Aorta (tissue), 5 donors: ENCODE results near the gene SEZ6L. TPM values are rescaled to one million over a fixed set of nuclear protein-coding genes. Genes with fewer than 3 reads are reported as not detected.
"Not testable (repeated sequence)": the region's sequence is repeated elsewhere in the genome, so short reads cannot be mapped to it uniquely, and the experiment has no call there.

Experiments used
- ATAC-seq: fragments of 200-7000 bp; cut with Tn5 transposase; one replicate; pipeline ENCODE4 v1.9.1; 2022; ENCODE audit warnings: moderate library complexity; ENCODE audit not compliant: low FRiP score
- DNase-seq, 2 donors: peaks; one replicate each; pipeline ENCODE4 v3.0.0-alpha.2; 2020
- H3K27ac ChIP-seq, 2 donors: one replicate each; pipeline ENCODE4 v1.5.1; 2013; ENCODE audit warnings: low read length in 2 of 2, mild to moderate bottlenecking in 2 of 2, moderate library complexity in 2 of 2, control low read depth in 1 of 2, inconsistent platforms in 1 of 2, low read depth in 1 of 2
- H3K27me3 ChIP-seq, 2 donors: one replicate each; pipeline ENCODE4 v1.6.1; 2013; ENCODE audit warnings: control low read depth in 1 of 2, low read length in 1 of 2, mild to moderate bottlenecking in 1 of 2, moderate library complexity in 1 of 2; ENCODE audit not compliant: insufficient read depth in 2 of 2, control insufficient read depth in 1 of 2
- H3K36me3 ChIP-seq, 2 donors: one replicate each; pipeline ENCODE4 v1.6.1; 2013; ENCODE audit warnings: control low read depth in 1 of 2, low read length in 1 of 2, mild to moderate bottlenecking in 1 of 2; ENCODE audit not compliant: insufficient read depth in 2 of 2, control insufficient read depth in 1 of 2
- H3K4me1 ChIP-seq, 2 donors: one replicate each; pipeline ENCODE4 v1.6.1; 2013; ENCODE audit warnings: low read length in 2 of 2, control low read depth in 1 of 2, mild to moderate bottlenecking in 1 of 2, moderate library complexity in 1 of 2; ENCODE audit not compliant: insufficient read depth in 2 of 2, control insufficient read depth in 1 of 2
- H3K4me3 ChIP-seq, 2 donors: one replicate each; pipeline ENCODE4 v1.5.1; 2013; ENCODE audit warnings: low read length in 2 of 2, control low read depth in 1 of 2, mild to moderate bottlenecking in 1 of 2
- H3K9me3 ChIP-seq: one replicate; pipeline ENCODE4 v1.6.1; 2013; ENCODE audit warnings: mild to moderate bottlenecking, low read length; ENCODE audit not compliant: control insufficient read depth
- WGBS, 2 donors: extraction: QIAGEN DNeasy Blood & Tissue Kit; methylation state at CpG; one replicate each; pipeline ENCODE4 v1.1.7; 2013; 5-methylcytosine and 5-hydroxymethylcytosine counted together
- intact Hi-C, 2 donors: fragments of 100-400 bp; cut with DNase I; formaldehyde crosslinking; loops; one replicate each; pipeline versions ENCODE4 v1.14.2 to v1.15.0; 2022
- polyA plus RNA-seq, 2 donors: library from polyadenylated mRNA; stranded (reverse); fragments of 200-250 nt; gene quantifications; one replicate each; pipeline ENCODE4 v1.2.3, GENCODE V29; 2013
- total RNA-seq, 2 donors: library from RNA; stranded (reverse); fragmentation: NEBNext Ultra II Directional; extraction: Animal tissue kit (Norgen Biotek cat#: 25700); gene quantifications; one replicate each; pipeline ENCODE4 v1.2.1, GENCODE V29; 2021
- donor health status: healthy with polysubstance abuse.
- donor health status: Bipolar disorder and iron deficiency.
- donor health status: DM: no; HTN: no; CAD: no.
- donor health status: DM: no; HTN: no; CAD: no.
- donor health status: DM: yes; HTN: yes; CAD: no.

The SEZ6L gene
- total and polyA plus RNA-seq, 4 donors: 0.18 TPM; not detected in 3

GRCh38 chr22:26395926-26396325 is 226.7 kb downstream of the SEZ6L start:
- WGBS, 2 donors: 43 to 60% methylated on average over 5 of the region's 5 CpGs
- no peak overlapping the region for H3K4me3 ChIP-seq
- no peak overlapping the region for H3K27ac ChIP-seq
- no peaks in the 10 kb centered on the region for H3K4me1 ChIP-seq
- H3K9me3 ChIP-seq: no peaks in the 10 kb centered on the region
- ATAC-seq (no peak), DNase-seq (no peak)
- intact Hi-C loops: no loop called here
- H3K36me3 ChIP-seq: no peaks in the 10 kb centered on the region
- H3K27me3 ChIP-seq: no peaks in the 10 kb centered on the region

DNA sequence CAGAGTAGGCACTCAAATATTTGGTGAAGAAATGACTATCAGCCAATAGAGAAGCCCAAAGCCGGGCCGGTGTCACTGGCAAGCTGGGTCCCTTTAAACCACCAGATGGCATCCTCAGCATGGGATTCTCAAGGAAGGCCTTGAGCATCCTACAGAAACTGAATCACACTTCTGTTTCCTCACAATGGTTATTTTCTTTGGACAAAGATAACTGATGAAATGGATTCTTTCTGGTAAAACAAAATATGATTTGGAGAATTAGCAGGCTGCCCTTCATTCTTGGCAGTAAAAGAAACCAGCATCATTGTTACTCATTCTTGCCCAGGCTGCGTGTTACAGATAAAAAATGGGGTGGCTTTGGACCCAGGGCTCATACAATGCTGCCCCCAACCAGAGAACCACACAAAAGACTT is 229.5 kb downstream of the SEZ6L start:
- Histone ChIP-seq H3K9me3 (no peaks in the 10 kb centered on the region), H3K36me3 (no peaks in the 10 kb centered on the region), H3K27ac (no peak overlapping the region), H3K27me3 (no peaks in the 10 kb centered on the region), H3K4me1 (no peaks in the 10 kb centered on the region), H3K4me3 (no peak overlapping the region)
- peak; percentile 54 to 76 for DNase-seq
- peak; percentile 64 for ATAC-seq
- intact Hi-C loops: no loop called here
- WGBS, 2 donors: 6 to 11% methylated on average over 3 of the region's 3 CpGs

DNA sequence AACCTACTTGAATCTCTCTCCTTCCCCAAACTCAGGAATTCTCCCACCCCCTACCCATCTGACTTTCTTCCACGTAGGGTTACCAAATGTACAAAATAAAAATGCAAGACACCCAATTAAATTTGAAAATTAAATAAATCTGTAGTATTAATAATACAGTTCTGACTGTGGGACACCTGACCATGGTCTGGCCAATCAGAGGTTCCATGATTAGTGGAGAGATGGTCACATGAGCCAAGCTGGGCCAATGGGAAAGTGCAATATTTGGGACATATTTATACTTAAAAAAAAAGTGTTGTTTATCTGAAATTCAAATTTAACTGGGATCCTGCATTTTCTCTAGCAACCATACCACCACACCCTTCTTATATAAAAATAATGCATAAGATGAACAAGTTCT is 230.0 kb downstream of the SEZ6L start:
- H3K36me3 ChIP-seq: no peaks in the 10 kb centered on the region
- ATAC-seq: no peak
- intact Hi-C loops: no loop called here
- no peaks in the 10 kb centered on the region for H3K4me1 ChIP-seq
- WGBS, 2 donors: 41 to 55% methylated on average over 1 of the region's 1 CpG
- no peaks in the 10 kb centered on the region for H3K9me3 ChIP-seq
- DNase-seq: no peak
- no peak overlapping the region for H3K4me3 ChIP-seq
- no peaks in the 10 kb centered on the region for H3K27me3 ChIP-seq
- H3K27ac ChIP-seq: no peak overlapping the region

DNA sequence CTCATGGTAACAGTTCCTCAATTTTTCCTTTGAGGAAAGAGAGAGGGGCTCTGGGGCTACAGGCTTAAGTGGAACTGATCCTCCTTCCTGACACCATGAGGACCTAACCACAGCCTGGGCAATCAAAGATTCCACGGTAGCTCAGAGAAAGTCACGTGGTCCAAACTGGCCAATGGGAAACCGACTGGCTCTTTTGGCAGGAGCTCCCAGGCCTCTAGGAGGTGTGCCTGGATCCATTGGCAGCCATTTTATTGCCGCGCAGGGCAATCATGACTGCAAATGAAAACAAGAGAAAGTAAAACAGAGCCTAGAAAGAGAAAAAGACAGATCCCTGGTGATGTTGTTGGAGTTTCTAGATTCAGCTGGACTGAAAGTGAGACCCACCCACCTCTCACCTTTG is 232.5 kb downstream of the SEZ6L start:
- Histone ChIP-seq H3K27ac (no peak overlapping the region), H3K36me3 (no peaks in the 10 kb centered on the region), H3K4me3 (no peak overlapping the region), H3K27me3 (no peaks in the 10 kb centered on the region), H3K9me3 (no peaks in the 10 kb centered on the region), H3K4me1 (no peaks in the 10 kb centered on the region)
- 70 to 75% methylated on average over 5 of the region's 5 CpGs for WGBS, 2 donors
- intact Hi-C loops: no loop called here
- ATAC-seq (no peak), DNase-seq (no peak)

DNA sequence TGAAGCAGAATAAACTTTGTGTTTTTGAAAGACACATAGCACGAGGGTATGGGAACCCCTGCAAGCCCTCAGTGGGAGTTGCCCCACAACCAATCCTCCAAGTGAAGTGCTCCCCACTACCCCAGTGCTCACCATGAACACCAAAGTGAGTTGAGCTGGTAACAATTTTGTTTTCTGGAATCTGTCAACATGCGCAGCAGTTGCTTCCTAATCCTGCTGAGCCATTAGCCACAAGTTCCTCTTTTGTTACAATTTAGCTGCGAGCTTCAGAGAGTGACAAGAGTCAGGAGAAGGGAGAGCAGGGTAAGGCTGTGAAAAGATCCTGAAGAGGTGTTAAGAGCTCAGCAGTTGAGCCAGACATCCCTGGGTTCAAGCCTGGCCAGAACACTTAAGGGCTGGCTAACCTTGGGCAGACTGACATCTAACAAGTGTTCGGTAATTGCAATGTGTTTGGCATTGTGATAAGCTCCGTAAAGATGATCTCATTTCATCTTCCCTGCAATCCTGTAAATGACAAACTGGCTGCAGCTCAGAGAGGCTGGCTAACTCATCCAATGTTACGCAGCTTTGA is 235.7 kb downstream of the SEZ6L start:
- no peaks in the 10 kb centered on the region for H3K36me3 ChIP-seq
- DNase-seq (no peak), ATAC-seq (no peak)
- H3K4me1 ChIP-seq: no peaks in the 10 kb centered on the region
- WGBS, 2 donors: 35 to 38% methylated on average over 6 of the region's 6 CpGs
- H3K9me3 ChIP-seq: no peaks in the 10 kb centered on the region
- H3K27me3 ChIP-seq: peaks cover 0 to 3% of the 10 kb centered on the region in 2 donors
- H3K27ac ChIP-seq: no peak overlapping the region
- intact Hi-C loops: no loop called here
- no peak overlapping the region for H3K4me3 ChIP-seq

GRCh38 chr22:26406118-26406517 is 236.9 kb downstream of the SEZ6L start:
- intact Hi-C loops: no loop called here
- no peak overlapping the region for H3K4me3 ChIP-seq
- peaks cover 0 to 3% of the 10 kb centered on the region in 2 donors for H3K27me3 ChIP-seq
- no peaks in the 10 kb centered on the region for H3K4me1 ChIP-seq
- ATAC-seq (no peak), DNase-seq (no peak)
- 60 to 73% methylated on average over 4 of the region's 4 CpGs for WGBS, 2 donors
- H3K36me3 ChIP-seq: no peaks in the 10 kb centered on the region
- no peaks in the 10 kb centered on the region for H3K9me3 ChIP-seq
- H3K27ac ChIP-seq: no peak overlapping the region

DNA sequence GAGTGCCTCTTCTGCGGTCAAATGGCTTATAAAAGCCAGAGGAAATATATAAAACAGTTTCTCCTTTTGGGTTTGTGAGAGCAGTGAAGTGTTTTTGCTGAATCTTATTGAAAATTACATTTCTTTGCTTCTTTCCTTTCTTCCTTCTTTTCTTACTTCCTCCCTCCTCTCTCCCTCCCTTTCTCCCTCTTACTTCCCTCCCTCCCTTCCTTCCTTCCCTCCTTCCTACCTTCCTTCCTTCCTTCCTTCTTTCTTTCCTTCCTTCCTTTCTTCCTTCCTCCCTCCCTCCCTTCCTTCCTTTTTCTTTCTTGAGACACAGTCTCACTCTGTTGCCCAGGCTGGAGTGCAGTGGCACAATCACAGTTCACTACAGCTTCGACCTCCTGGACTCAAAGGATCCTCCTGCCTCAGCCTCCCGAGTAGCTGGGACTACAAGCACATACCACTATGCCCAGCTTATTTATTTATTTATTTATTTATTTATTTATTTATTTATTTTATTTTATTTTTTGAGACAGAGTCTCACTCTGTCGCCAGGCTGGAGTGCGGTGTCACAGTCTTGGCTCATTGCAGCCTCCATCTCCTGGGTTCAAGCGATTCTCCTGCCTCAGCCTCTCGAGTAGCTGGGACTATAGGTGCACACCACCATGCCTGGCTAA is 239.4 kb downstream of the SEZ6L start:
- H3K4me1 ChIP-seq, ATAC-seq, H3K4me3 ChIP-seq, H3K36me3 ChIP-seq, intact Hi-C loops, DNase-seq, H3K9me3 ChIP-seq, H3K27ac ChIP-seq, H3K27me3 ChIP-seq: not testable (repeated sequence)
- WGBS, 2 donors: 88 to 90% methylated on average over 7 of the region's 7 CpGs

DNA sequence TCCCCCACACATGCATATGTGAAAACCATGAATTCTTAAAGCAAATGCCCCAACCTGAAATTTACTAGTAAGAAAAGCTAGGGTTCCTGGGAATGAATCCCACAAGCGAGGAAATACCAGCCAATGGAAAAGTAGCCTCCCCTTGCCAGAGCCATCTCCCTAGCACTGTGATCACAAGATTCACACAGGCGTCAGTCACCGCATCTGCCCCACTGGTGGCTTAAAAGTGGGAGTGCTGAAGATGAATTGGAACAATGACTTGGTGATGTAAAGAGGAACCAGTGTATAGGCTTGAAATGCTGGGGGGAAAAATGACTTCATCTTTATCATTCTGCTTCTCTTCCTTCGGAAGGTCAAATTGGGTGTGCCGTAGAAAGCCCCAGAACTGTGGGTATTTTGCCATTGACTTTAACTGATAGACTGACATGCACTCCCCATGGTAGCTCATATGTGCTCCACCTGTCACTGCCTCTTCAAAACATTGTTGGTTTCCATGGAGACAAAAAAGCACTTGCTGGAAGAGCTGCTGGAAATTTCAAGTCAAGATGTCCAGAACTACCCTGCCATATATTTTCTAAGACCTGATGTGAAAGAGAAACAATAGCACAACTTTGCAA is 240.6 kb downstream of the SEZ6L start:
- H3K27ac ChIP-seq: no peak overlapping the region
- no peak overlapping the region for H3K4me3 ChIP-seq
- intact Hi-C loops: no loop called here
- no peak for DNase-seq
- H3K4me1 ChIP-seq: no peaks in the 10 kb centered on the region
- H3K36me3 ChIP-seq: no peaks in the 10 kb centered on the region
- peaks cover 0 to 7% of the 10 kb centered on the region in 2 donors for H3K27me3 ChIP-seq
- no peak for ATAC-seq
- 55 to 63% methylated on average over 5 of the region's 5 CpGs for WGBS, 2 donors
- no peaks in the 10 kb centered on the region for H3K9me3 ChIP-seq

GRCh38 chr22:26410386-26410785 is 241.1 kb downstream of the SEZ6L start:
- H3K36me3 ChIP-seq: no peaks in the 10 kb centered on the region
- DNase-seq: no peak
- H3K4me1 ChIP-seq: no peaks in the 10 kb centered on the region
- H3K9me3 ChIP-seq: no peaks in the 10 kb centered on the region
- ATAC-seq: no peak
- no peak overlapping the region for H3K4me3 ChIP-seq
- peaks cover 0 to 7% of the 10 kb centered on the region in 2 donors for H3K27me3 ChIP-seq
- H3K27ac ChIP-seq: no peak overlapping the region
- WGBS, 2 donors: 41 to 47% methylated on average over 5 of the region's 5 CpGs
- intact Hi-C loops: no loop called here
